OCI-LY7 (cell line): ENCODE results near the gene SH3RF1.

ENCODE experiments used
- EZH2phosphoT487 ChIP-seq: fragments of 200-600 bp; sonication (generic); IDR thresholded peaks from 2 replicates; pipeline ENCODE4 v1.6.1; 2018; ENCODE audit warnings: low read depth, borderline replicate concordance, mild to moderate bottlenecking, mixed run types, antibody characterized with exemption, low read length, moderate library complexity, mixed read lengths
- TF ChIP-seq, protein P1 (sequence below): fragments of 200-600 bp; sonication (generic); conservative IDR thresholded peaks from 2 replicates; pipeline ENCODE4 v1.5.1; 2014; ENCODE audit warnings: mild to moderate bottlenecking, antibody characterized with exemption, low read length, moderate library complexity, mixed read lengths

- TF ChIP-seq, protein P1, sequence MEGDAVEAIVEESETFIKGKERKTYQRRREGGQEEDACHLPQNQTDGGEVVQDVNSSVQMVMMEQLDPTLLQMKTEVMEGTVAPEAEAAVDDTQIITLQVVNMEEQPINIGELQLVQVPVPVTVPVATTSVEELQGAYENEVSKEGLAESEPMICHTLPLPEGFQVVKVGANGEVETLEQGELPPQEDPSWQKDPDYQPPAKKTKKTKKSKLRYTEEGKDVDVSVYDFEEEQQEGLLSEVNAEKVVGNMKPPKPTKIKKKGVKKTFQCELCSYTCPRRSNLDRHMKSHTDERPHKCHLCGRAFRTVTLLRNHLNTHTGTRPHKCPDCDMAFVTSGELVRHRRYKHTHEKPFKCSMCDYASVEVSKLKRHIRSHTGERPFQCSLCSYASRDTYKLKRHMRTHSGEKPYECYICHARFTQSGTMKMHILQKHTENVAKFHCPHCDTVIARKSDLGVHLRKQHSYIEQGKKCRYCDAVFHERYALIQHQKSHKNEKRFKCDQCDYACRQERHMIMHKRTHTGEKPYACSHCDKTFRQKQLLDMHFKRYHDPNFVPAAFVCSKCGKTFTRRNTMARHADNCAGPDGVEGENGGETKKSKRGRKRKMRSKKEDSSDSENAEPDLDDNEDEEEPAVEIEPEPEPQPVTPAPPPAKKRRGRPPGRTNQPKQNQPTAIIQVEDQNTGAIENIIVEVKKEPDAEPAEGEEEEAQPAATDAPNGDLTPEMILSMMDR: no peak
- no peak for TF ChIP-seq EZH2phosphoT487
Observed at GRCh38 chr4:169279108-169279507, 8.4 kb upstream of the SH3RF1 start.
